Natural killer cell (primary cell): ENCODE results near the gene CTDSP1. TPM values are rescaled to one million over a fixed set of nuclear protein-coding genes. Genes with fewer than 3 reads are reported as not detected.

ENCODE experiments used
- ATAC-seq, 3 donors: fragments of 150-1000 bp in 2 of 3; fragments of 200-7000 bp in 1 of 3; cut with Tn5 transposase; 1 replicate in 1 of 3; 2 replicates in 2 of 3; pipeline ENCODE4 v1.10.0; 2021; ENCODE audit warnings: mild to moderate bottlenecking in 2 of 3, moderate library complexity in 2 of 3
- DNase-seq, 2 donors: peaks; one replicate each; pipeline versions ENCODE4 v3.0.0 to v3.0.0-alpha.2; 2013 to 2021; ENCODE audit warnings: mixed read lengths in 1 of 2
- H3K27ac ChIP-seq: one replicate; pipeline ENCODE4 v1.5.1; 2013; ENCODE audit warnings: mild to moderate bottlenecking, low read length
- H3K27me3 ChIP-seq: one replicate; pipeline ENCODE4 v1.6.1; 2013; ENCODE audit warnings: low read length; ENCODE audit not compliant: control insufficient read depth, insufficient read depth
- H3K36me3 ChIP-seq: one replicate; pipeline ENCODE4 v1.6.1; 2013; ENCODE audit warnings: low read length; ENCODE audit not compliant: control insufficient read depth, insufficient read depth
- H3K4me1 ChIP-seq: one replicate; pipeline ENCODE4 v1.6.1; 2013; ENCODE audit warnings: low read length; ENCODE audit not compliant: control insufficient read depth, insufficient read depth
- H3K4me3 ChIP-seq: one replicate; pipeline ENCODE4 v1.5.1; 2013; ENCODE audit warnings: low read length
- H3K9me3 ChIP-seq: one replicate; pipeline ENCODE4 v1.6.1; 2013; ENCODE audit warnings: low read length; ENCODE audit not compliant: control insufficient read depth, insufficient read depth
- H3K27ac Mint-ChIP-seq, 2 donors: one replicate each; pipeline ENCODE4 v1.8.0; 2022; ENCODE audit warnings: mild to moderate bottlenecking in 2 of 2, mixed read lengths in 2 of 2, moderate library complexity in 1 of 2
- H3K27me3 Mint-ChIP-seq, 2 donors: one replicate each; pipeline ENCODE4 v1.8.0; 2022; ENCODE audit warnings: low read depth in 2 of 2, mixed read lengths in 2 of 2
- H3K36me3 Mint-ChIP-seq: one replicate; pipeline ENCODE4 v1.8.0; 2022; ENCODE audit warnings: mixed read lengths
- H3K4me1 Mint-ChIP-seq, 2 donors: one replicate each; pipeline ENCODE4 v1.8.0; 2022; ENCODE audit warnings: mixed read lengths in 2 of 2
- H3K4me3 Mint-ChIP-seq: one replicate; pipeline ENCODE4 v1.8.0; 2022; ENCODE audit warnings: mild to moderate bottlenecking, moderate library complexity, mixed read lengths
- H3K9me3 Mint-ChIP-seq, 2 donors: one replicate each; pipeline ENCODE4 v1.8.0; 2022; ENCODE audit warnings: mixed read lengths in 2 of 2
- WGBS: methylation state at CpG from one replicate; pipeline ENCODE4 v1.1.7; 2013; ENCODE audit warnings: missing lambda C conversion rate; ENCODE audit not compliant: insufficient coverage; 5-methylcytosine and 5-hydroxymethylcytosine counted together
- intact Hi-C: fragments of 100-400 bp; cut with micrococcal nuclease; formaldehyde crosslinking; loops from one replicate; pipeline ENCODE4 v1.14.2; 2022
- total RNA-seq, 4 donors: library from RNA; stranded (reverse); fragments of 120-200 nt in 1 of 4; gene quantifications; one replicate each; pipeline versions ENCODE4 v1.2.3 to v1.2.4, GENCODE V29; 2013 to 2022
- TF ChIP-seq, protein P1 (sequence below): fragments of 200-600 bp; IDR thresholded peaks from one replicate; pipeline ENCODE4 v1.8.0; 2022; ENCODE audit warnings: antibody characterized with exemption

Gene CTDSP1
- total RNA-seq, 3 donors from 2014 or later (not counting 1 experiment from before 2014, with no cell fraction given): 223 to 273 (median 228) TPM

DNA sequence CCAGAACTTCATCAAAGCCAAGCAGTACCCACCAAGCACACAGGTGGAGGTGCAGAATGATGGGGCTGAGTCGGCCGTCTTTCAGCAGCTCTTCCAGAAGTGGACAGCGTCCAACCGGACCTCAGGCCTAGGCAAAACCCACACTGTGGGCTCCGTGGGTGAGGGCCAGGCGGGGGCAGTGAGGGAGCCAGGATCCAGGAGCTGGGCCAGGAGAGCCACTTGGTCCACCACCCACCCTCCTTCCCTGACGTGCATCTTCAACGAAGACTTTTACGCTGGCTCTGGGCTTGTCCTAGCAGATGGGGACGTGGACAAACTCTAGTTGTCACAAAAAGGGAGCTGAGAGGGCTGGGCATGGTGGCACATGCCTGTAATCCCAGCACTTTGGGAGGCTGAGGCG lies 31.1 kb downstream of the CTDSP1 start:
- Histone ChIP-seq H3K9me3 (no peaks in the 10 kb centered on the region), H3K27ac (no peak overlapping the region), H3K27me3 (no peaks in the 10 kb centered on the region), H3K36me3 (no peaks in the 10 kb centered on the region), H3K4me3 (no peak overlapping the region), H3K4me1 (peaks cover 5% of the 10 kb centered on the region)
- intact Hi-C loops: no loop called here
- TF ChIP-seq, protein P1, sequence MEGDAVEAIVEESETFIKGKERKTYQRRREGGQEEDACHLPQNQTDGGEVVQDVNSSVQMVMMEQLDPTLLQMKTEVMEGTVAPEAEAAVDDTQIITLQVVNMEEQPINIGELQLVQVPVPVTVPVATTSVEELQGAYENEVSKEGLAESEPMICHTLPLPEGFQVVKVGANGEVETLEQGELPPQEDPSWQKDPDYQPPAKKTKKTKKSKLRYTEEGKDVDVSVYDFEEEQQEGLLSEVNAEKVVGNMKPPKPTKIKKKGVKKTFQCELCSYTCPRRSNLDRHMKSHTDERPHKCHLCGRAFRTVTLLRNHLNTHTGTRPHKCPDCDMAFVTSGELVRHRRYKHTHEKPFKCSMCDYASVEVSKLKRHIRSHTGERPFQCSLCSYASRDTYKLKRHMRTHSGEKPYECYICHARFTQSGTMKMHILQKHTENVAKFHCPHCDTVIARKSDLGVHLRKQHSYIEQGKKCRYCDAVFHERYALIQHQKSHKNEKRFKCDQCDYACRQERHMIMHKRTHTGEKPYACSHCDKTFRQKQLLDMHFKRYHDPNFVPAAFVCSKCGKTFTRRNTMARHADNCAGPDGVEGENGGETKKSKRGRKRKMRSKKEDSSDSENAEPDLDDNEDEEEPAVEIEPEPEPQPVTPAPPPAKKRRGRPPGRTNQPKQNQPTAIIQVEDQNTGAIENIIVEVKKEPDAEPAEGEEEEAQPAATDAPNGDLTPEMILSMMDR: no peak
- ATAC-seq (no peak), DNase-seq (no peak)
- WGBS: 94% methylated on average over 11 of the region's 11 CpGs
- H3K27ac Mint-ChIP-seq: no peak overlapping the region
- no peak overlapping the region for H3K4me3 Mint-ChIP-seq
- H3K4me1 Mint-ChIP-seq: peaks cover 0 to 5% of the 10 kb centered on the region in 2 donors
- H3K36me3 Mint-ChIP-seq: no peaks in the 10 kb centered on the region
- no peaks in the 10 kb centered on the region for H3K9me3 Mint-ChIP-seq
- no peaks in the 10 kb centered on the region for H3K27me3 Mint-ChIP-seq

DNA sequence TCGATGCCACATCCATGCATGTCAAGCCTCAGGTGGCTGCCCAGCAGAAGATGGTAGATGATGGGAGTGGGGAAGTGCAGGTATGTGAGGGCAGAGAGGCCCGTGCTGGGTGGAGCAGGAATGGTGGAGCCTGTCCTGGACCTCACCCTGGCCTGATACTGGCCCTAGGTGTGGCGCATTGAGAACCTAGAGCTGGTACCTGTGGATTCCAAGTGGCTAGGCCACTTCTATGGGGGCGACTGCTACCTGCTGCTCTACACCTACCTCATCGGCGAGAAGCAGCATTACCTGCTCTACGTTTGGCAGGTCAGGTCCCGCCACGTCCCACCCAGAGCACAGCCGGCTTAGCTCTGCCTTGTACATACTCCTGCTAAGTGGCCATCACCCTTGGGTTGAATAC lies 32.2 kb downstream of the CTDSP1 start:
- intact Hi-C loops: no loop called here
- WGBS: 92% methylated on average over 10 of the region's 10 CpGs
- TF ChIP-seq, protein P1: no peak
- Histone ChIP-seq H3K27ac (no peak overlapping the region), H3K4me1 (peaks cover 5% of the 10 kb centered on the region), H3K36me3 (no peaks in the 10 kb centered on the region), H3K27me3 (no peaks in the 10 kb centered on the region), H3K4me3 (no peak overlapping the region), H3K9me3 (no peaks in the 10 kb centered on the region)
- Mint-ChIP-seq H3K4me3 (no peak overlapping the region), H3K27me3 (no peaks in the 10 kb centered on the region), H3K27ac (no peak overlapping the region), H3K4me1 (peaks cover 0 to 5% of the 10 kb centered on the region in 2 donors), H3K9me3 (no peaks in the 10 kb centered on the region), H3K36me3 (no peaks in the 10 kb centered on the region)
- ATAC-seq (no peak), DNase-seq (no peak)

DNA sequence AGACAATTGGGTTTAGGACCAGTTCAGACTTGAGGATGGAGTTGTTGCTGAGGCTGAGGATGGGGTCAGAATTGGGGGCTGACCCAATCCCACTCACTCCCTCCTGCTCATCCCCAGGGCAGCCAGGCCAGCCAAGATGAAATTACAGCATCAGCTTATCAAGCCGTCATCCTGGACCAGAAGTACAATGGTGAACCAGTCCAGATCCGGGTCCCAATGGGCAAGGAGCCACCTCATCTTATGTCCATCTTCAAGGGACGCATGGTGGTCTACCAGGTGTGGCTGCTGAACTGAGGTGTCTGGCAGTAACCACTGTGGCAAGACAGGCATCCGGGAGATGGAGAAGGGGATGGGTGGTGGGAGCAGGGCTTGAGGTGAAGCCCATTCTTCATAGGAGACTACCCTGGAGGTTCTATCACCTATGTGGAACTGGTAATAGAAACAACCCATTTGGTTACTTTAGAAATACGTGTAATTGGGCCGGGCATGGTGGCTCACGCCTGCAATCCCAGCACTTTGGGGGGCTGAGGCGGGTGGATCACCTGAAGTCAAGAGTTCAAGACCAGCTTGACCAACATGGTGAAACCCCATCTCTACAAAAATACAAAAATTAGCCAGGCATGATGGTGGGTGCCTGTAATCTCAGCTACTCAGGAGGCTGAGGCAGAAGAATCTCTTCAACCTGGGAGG lies 33.2 kb downstream of the CTDSP1 start:
- intact Hi-C loops: no loop called here
- H3K9me3 ChIP-seq: no peaks in the 10 kb centered on the region
- ATAC-seq (no peak), DNase-seq (no peak)
- no peaks in the 10 kb centered on the region for H3K36me3 ChIP-seq
- no peak overlapping the region for H3K27ac ChIP-seq
- TF ChIP-seq, protein P1: no peak
- H3K27me3 ChIP-seq: no peaks in the 10 kb centered on the region
- Mint-ChIP-seq H3K4me1 (peaks cover 0 to 5% of the 10 kb centered on the region in 2 donors), H3K9me3 (no peaks in the 10 kb centered on the region), H3K27me3 (no peaks in the 10 kb centered on the region), H3K27ac (no peak overlapping the region), H3K36me3 (no peaks in the 10 kb centered on the region), H3K4me3 (no peak overlapping the region)
- 93% methylated on average over 8 of the region's 8 CpGs for WGBS
- no peak overlapping the region for H3K4me3 ChIP-seq
- peaks cover 5% of the 10 kb centered on the region for H3K4me1 ChIP-seq

DNA sequence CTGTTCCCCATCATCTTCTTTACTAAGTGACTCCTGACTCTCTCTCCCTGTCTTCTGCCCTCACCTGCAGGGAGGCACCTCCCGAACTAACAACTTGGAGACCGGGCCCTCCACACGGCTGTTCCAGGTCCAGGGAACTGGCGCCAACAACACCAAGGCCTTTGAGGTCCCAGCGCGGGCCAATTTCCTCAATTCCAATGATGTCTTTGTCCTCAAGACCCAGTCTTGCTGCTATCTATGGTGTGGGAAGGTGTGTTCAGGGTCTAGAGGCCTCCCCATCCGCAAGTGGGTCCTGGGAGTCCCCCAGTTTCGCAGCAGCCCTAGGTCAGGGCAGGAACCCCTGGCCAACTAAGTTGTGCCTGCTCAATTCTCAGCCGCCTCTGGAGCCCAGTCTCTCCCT lies 34.8 kb downstream of the CTDSP1 start:
- no peak for ATAC-seq
- Mint-ChIP-seq H3K36me3 (no peaks in the 10 kb centered on the region), H3K27ac (no peak overlapping the region), H3K4me3 (no peak overlapping the region), H3K9me3 (no peaks in the 10 kb centered on the region), H3K4me1 (peaks cover 0 to 5% of the 10 kb centered on the region in 2 donors), H3K27me3 (no peaks in the 10 kb centered on the region)
- TF ChIP-seq, protein P1: no peak
- Histone ChIP-seq H3K27ac (no peak overlapping the region), H3K4me1 (peaks cover 5% of the 10 kb centered on the region), H3K4me3 (no peak overlapping the region), H3K27me3 (no peaks in the 10 kb centered on the region), H3K9me3 (no peaks in the 10 kb centered on the region), H3K36me3 (no peaks in the 10 kb centered on the region)
- DNase-seq: no peak
- 90% methylated on average over 9 of the region's 9 CpGs for WGBS
- intact Hi-C loops: no loop called here
